ENCODE results near the gene NEK4. TPM values are rescaled to one million over a fixed set of nuclear protein-coding genes. Genes with fewer than 3 reads are reported as not detected.

Gene NEK4
- total and polyA plus RNA-seq, 2 of the 13 experiments (the other 11 are each of a cell fraction or from before 2014, with no cell fraction given), result 16.5 to 38.0 TPM

DNA sequence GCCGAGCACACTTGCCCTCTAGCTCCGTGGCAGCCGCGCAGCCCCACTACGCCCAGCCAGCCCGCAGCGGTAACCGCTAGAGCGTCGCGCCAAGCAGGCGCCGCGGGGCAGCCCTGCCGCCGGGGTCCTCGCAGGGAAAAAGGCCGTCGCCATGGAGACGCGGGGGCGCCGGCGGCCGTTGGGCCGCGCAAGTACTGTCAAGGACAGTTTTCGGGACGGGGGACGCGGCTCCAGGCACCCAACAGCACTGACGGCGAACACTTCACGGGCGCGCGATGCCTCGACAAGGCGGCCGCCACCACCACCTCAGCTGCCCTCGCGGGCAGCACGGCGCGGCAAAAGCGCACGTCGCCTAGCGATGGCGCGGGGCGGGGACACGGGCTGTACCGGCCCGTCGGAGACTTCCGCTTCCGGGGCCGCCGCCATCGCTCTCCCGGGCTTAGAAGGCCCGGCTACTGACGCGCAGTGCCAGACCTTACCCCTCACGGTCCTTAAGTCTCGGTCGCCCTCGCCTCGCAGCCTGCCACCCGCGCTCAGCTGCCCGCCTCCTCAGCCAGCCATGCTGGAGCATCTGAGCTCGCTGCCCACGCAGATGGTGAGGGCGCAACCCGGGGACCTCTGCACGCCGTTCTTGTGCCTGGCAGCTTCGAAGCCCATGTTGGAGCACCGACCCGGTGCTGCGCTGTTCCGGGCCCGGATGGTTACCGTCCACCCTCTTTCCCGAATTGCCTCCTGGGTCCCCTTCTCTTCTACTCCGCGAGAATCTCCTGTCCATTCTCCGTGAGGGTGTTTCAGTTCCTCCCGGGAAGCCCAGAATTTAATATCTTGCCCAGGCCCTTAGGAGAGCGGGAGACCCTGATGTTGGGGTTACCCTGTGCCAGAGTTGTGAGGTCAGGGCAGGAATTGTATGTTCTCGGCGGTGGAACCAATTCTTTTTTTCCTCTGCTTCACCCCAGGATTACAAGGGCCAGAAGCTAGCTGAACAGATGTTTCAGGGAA lies 64.8 kb downstream of the NEK4 start, which contains the start of the genes GLT8D1 and SPCS1 (continued):
- TF ChIP-seq ZBTB34 (CRISPR knock-in tag; IDR thresholded peaks at IDR 0.05) (no peak; the same call in 1 of the 2 replicates), ASH2L (IDR thresholded peaks at IDR 0.05; ENCODE audit: insufficient read length, low read depth, low read length) (peak; percentile 93), RFXAP (CRISPR knock-in tag; IDR thresholded peaks at IDR 0.05; ENCODE audit: borderline replicate concordance) (peak; percentile 78), ZNF44 (CRISPR knock-in tag; IDR thresholded peaks at IDR 0.05) (no peak), MAFG (CRISPR knock-in tag; IDR thresholded peaks at IDR 0.05) (no peak), ZMYM4 (CRISPR knock-in tag; IDR thresholded peaks at IDR 0.05) (peak; percentile 63; the same call in 1 of the 2 replicates), HMGXB3 (CRISPR knock-in tag; IDR thresholded peaks at IDR 0.05; ENCODE audit: borderline replicate concordance) (no peak), MTF2 (CRISPR knock-in tag; IDR thresholded peaks at IDR 0.05; ENCODE audit: borderline replicate concordance) (no peak; the same call in 1 of the 2 replicates), KAT7 (CRISPR knock-in tag; IDR thresholded peaks at IDR 0.05; ENCODE audit: borderline replicate concordance) (peak; percentile 91), NCOA2 (CRISPR knock-in tag; IDR thresholded peaks at IDR 0.05) (no peak), ZSCAN20 (CRISPR knock-in tag; IDR thresholded peaks at IDR 0.05; ENCODE audit: borderline replicate concordance) (peak; percentile 80), ZNF253 (CRISPR knock-in tag; IDR thresholded peaks at IDR 0.05; ENCODE audit: borderline replicate concordance) (no peak), NFKBIZ (CRISPR knock-in tag; IDR thresholded peaks at IDR 0.05) (0 out of 2 replicates have a peak, but pooled peaks have one; percentile 19), PHF20 (CRISPR knock-in tag; IDR thresholded peaks at IDR 0.05) (peak; percentile 90), CENPX (CRISPR knock-in tag; IDR thresholded peaks at IDR 0.05) (no peak), MBNL3 (CRISPR knock-in tag; conservative IDR thresholded peaks at IDR 0.05) (no peak), ZNF501 (CRISPR knock-in tag; IDR thresholded peaks at IDR 0.05) (no peak), ARNT2 (CRISPR knock-in tag; IDR thresholded peaks at IDR 0.05; ENCODE audit: low read depth) (peak; percentile 87), JDP2 (CRISPR knock-in tag; IDR thresholded peaks at IDR 0.05; ENCODE audit: borderline replicate concordance) (no peak), ZNF446 (CRISPR knock-in tag; IDR thresholded peaks at IDR 0.05) (0 out of 2 replicates have a peak, but pooled peaks have one; percentile 85)

Measured in HepG2 (cell line).